ENCODE data around the gene PDE11A.

DNA sequence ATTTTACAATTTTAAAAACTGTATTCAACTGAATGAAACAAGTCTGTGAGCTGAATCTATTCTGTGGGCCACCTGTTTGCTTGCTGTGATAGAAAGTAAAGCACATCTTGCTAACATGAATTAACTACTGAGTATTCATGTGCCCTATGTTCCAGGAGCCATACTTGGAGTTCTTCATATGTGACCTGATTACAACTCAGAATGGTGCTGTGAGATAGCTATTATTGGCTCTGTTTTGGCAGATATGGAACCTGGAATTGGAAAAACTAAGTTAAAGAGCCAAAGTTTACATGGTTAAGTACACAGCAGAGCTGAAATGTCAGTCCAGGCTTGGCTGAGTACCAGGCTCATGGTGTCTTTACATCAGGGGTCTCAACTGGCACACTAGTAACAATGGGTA is 426.3 kb downstream of the PDE11A start:
- TF ChIP-seq, protein P1, sequence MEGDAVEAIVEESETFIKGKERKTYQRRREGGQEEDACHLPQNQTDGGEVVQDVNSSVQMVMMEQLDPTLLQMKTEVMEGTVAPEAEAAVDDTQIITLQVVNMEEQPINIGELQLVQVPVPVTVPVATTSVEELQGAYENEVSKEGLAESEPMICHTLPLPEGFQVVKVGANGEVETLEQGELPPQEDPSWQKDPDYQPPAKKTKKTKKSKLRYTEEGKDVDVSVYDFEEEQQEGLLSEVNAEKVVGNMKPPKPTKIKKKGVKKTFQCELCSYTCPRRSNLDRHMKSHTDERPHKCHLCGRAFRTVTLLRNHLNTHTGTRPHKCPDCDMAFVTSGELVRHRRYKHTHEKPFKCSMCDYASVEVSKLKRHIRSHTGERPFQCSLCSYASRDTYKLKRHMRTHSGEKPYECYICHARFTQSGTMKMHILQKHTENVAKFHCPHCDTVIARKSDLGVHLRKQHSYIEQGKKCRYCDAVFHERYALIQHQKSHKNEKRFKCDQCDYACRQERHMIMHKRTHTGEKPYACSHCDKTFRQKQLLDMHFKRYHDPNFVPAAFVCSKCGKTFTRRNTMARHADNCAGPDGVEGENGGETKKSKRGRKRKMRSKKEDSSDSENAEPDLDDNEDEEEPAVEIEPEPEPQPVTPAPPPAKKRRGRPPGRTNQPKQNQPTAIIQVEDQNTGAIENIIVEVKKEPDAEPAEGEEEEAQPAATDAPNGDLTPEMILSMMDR (IDR thresholded peaks at IDR 0.05 in 4 of 5, conservative IDR thresholded peaks at IDR 0.05 in 1 of 5): no peak
- TF ChIP-seq POLR2A (IDR thresholded peaks at IDR 0.05): no peak
